G401.6 (cell line): ENCODE measurements around the gene PHIP.
A peak's percentile ranks its signal among the peaks of the same experiment; 100 is the strongest.

ENCODE experiments used
- FAIRE-seq: peaks from 2 replicates; lab custom pipeline; 2012; peaks lifted over from hg19 to GRCh38; lab: Jason Lieb, UNC

Gene PHIP

DNA sequence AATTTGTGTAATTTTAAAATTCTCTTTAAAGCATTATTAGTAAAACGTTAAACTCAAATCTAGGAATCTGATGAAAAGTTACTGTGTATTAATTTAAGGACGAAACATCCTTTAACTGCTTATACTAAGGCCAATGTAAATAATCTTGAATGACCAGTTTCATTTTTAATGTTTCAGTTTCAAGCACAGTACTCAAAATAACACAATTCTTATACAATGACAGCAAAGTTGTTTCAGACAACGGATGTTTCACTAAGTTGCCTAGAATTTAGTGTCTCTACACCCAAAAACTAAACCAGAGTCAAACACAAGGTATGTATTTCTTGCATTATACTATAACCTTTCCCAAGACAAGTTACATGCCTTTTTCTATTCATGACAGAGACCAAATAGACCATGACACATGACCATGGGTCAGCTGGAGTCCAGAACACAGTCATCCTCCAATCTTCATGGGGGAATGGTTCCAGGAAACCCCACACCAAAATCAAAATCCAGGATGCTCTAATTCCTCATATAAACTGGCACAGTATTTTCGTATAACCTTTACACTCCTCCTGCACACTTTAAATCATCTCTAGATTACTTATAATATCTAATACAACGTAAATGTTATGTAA lies 7.7 kb downstream of the PHIP start:
- FAIRE-seq: peak; percentile 17

DNA sequence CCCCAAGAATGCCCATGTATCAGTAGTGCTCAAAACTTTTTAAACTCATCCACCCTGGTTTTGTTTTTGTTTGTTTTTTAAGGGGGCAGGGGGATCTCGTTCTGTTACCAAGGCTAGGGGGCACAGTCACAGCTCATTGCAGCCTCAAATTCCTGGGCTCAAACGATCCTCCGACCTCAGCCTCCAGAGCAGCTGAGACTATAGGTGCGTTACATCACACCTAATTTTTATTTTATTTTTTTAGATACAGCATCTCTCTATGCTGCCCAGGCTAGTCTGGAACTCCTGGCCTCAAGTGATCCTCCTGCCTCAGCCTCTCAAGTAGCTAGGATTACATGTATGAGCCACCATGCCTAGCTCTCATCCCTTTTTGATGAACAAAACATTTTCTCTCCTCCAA lies 11.2 kb downstream of the PHIP start:
- no peak for FAIRE-seq

DNA sequence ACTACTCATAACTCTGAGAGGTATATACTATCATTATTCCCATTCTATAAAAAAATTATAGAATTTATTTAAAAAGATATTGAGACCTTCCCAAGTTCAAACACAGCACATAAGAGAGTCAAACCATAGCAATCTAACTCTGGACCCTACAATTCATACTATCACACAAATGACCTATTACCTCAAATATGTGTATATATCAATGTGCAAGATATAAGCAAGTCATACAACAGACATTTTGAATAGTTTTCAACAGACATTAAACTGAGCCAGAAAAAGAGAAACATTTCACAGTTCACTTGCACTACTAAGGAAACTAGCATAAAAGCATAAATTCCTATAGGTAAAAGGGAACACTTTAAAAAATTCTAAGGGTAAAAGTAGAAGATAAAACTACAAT lies 11.7 kb downstream of the PHIP start:
- no peak for FAIRE-seq

DNA sequence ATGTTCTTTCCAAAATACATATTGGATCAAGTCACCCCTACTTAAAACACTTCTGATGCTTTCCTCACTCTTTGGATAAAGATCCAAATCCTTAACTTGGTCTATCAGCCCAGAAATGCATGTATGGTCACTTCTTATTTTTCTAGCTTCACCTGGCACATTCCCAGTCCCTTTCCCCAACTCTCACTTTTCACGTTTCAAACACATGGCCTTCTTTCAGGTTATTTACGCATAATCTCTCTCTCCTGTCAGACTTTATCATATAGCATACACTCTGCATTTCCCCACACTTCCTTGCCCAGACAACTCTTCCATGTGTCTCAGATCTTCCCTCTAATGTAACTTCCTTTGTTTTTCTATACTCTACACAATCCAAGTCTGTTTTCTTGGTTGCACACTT lies 12.8 kb downstream of the PHIP start:
- FAIRE-seq: no peak

DNA sequence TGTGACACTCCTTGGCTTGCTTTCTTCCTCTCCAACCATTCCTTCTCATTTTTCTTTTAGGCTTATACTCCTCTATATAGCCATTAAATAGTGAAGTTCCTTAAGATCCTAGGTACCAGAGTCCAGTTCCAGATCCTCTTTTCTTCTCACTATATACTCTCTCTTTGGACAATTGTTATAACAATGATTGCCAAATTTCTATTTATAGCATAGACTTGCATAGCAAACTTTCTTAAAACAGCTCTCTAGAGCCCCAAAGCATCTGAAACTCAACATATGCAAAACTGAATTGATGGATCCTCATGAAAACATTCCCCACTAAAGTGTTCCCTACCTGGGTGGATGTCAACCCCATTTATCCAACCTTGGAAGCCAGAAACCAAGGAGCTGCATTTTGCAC lies 13.4 kb downstream of the PHIP start:
- FAIRE-seq: no peak

DNA sequence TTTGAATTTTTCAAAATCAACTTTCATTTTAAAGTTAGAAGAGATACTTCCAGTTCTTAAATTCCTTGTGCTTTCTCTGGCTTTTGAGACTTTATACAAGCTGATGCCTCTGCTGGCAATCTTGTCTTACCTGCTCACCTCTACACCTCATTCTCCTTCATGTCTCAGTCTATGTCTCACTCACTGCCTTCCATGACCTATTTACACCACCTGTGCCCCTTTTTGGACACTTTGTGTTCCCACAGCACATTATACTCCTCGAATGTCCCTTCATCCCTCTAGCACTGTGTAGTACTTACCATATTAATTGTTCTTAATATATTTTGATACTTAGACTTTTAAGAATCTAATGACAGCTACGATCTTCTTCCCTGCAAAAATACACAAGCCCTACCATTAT lies 15.3 kb downstream of the PHIP start:
- FAIRE-seq: no peak

DNA sequence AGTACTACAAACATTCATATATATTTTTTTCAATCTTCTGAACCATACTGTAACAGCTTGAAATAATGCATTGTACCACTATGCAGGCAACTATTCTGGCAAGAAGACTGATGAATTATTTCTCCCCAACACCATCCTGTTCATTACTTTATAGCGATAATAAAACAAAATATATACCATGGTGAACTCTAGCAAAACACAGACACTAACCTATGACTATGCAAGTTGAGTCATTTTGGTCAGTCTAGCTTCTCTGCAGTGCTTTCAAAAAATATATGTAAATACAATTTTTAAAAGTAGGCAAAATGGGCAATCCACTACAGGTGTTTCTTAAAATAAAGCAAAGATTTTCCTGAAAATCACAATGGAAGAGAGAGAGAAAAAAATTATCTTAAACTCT lies 20.3 kb downstream of the PHIP start:
- no peak for FAIRE-seq

DNA sequence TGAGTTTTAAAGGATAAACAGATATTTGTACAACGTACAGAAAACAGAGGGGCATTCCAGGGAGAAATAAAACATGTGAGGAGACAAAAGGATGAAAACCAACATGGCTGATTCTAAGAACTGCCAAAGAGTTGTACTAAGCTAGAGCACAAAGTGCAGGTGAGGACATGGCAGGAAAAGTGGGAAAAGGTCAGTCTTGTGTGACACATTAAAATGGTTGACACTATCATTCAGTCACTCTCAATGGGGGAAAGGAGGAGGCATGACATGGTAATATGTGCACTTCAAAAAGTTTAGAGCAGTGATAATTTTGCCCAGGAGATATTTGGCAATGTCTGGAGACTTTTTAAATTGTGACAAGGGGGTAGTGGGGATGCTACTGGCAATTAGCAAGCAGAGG lies 21.8 kb downstream of the PHIP start:
- no peak for FAIRE-seq

DNA sequence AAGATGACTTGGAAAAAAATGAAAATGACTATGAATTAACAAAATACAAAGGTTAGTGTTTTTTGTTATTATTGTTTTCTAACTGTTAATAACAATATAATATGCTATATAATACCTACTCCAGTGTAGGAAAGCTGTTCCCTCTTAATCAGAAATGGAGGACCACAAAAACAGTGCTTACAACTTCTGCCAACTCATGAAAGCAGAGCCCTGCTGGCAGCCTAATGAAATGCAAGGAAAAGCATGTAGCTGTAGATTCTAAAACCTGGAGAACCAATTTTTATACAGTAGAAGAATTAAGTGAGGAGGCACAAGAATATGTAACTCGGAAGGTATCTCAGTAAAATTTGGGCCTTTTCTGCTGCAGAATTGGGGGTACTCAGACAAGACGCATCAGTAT lies 29.4 kb downstream of the PHIP start:
- peak; percentile 89 for FAIRE-seq

DNA sequence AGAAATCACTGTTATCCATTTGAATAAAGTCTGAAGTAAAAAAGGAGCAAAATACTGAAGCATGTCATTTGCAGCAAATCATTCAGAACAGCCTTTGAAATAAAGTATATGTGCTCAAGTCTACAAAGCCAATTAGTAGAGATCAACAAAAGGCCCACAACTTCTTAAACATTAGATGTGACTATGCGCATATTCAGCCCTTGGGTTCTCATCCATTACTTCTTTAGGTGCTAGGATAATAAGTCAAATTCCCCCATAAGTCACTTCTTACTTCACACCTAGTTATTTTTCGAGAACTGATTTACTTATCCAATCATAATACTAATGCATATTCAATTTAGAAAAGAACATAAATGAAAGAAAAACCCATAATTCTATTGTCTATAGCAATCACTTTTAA lies 31.0 kb downstream of the PHIP start:
- no peak for FAIRE-seq

DNA sequence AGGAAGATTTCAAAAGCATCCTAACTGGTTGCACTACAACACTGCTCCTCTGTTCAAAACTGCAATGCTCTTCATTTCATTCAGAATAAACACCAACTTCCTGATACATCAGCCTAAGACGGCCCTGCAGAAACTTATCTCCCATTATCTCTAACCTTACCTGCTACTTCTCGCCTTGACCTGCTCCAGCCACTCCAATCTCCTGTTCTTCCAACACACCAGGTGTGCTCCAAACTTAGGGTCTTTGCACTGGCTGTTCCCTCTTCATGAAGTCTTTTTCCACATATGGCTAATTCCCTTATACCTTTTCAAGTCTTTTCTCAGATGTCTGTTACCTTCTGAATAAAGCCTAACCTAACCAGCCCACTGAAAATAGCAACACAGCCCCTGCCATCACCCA lies 32.1 kb downstream of the PHIP start:
- FAIRE-seq: no peak

DNA sequence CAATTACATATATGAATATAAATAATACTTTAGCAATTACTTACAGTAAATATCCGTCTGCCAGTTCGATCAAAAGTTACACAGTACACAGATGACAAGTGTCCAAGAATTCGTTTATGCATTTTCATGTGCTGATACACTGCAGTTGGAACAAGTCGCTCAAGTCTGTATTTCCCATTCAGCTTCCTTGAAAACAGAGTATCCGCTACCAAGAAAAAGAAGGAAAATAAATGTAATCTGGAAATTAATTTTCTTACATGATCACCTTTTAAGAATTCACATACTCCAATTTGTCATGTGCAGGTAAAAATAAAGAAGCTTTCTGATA lies 35.3 kb downstream of the PHIP start:
- FAIRE-seq: no peak

DNA sequence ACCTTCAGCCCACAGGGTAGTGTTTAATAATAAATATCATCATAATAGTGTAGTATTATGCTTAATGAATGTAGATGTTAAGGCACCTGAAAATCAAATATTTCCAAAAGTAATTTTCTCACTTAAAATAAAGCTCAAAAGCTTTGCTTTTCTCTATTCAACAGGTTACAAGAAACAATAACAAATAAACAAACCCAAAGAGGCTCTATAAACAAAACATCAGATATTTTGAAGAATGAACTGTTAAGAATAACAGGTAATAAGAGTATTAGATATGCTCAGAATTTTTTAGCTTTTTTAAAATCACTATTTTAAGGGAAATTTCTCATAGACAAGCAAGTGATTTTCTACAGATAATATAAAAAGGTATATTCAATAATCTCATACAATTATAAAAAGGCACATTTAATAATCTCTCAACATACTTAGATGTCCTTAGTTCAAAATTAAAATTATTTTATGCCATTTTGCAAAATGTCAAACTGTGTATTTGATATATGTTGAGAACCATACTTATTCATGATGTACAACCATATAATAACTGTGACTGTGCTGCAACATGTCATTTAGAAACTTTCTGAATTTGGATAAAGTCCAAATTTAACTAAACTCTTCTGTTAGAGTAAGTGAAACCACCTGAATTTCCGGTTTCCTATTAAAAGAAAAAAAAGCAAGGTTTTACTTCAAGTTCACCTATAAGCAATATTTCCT lies 35.8 kb downstream of the PHIP start:
- peak; percentile 78 for FAIRE-seq

DNA sequence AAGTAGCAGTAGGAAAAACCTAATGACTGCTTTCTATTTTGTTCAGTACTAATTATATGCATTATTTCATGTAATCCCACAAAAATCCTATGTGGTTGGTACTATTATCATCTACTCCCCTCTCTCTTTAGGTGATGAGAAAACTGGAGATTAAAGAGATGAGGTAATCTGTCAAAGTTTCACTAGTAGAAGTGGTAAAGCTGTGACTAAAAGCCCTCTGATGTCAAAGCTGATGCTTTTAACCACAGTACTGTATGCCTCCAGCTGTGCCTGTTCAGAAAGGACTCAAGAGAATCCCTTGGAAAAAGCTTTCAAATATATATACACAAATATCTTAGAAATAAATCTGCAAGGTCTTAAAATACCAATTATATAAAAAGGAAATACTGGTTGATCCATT lies 38.0 kb downstream of the PHIP start:
- no peak for FAIRE-seq

DNA sequence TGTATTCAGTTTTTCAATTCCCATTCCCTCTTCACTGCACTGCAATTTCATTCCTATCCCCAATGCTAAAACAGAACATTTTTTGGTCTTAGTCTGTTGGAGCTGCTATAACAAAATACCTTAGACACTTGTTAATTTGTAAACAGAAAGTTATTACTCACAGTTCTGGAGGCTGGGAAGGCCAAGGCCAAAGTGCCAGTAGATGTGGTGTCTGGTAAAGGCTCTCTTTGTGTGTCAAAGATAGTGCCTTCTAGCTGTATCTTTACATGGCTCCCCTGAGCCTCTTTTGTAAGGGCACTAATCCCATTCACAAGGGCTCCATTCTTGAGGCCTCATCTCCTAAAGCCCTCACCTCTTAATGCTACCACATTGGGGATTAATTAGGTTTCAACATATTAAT lies 40.0 kb downstream of the PHIP start:
- FAIRE-seq: no peak

DNA sequence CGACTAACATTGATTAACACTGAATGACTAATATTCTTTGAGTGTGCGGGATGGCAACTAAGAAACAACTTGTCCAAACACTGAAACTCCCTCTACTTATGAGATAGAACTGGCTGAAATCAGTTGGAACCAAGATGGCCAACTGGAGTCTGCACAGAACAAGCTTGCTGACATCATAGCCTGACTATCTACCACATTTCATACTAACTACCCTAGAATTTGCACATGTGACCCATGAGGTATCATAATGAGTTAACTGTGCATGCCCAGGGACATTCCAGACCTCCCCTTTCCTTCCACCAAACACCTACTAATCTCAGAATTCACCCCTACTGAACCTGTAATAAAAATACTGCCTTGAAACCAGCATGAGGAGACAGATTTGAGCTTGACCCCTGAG lies 43.2 kb downstream of the PHIP start:
- no peak for FAIRE-seq

DNA sequence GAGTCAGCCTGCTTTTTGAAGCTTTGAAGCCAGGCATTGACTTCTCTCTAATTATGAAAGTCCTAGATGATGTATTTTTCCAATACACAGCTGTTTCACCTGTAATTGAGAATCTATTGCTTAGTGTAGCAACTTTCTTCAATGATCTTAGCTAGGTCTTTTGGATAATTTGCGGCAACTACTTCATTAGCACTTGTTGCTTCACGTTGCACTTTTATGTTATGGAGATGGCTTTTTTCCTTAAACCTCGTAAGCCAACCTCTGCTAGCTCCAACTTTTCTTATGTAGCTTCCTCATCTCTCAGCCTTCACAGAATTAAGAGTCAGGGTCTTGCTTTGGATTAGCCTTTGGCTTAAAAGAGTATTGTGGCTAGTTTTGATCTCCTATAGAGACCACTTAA lies 44.8 kb downstream of the PHIP start:
- no peak for FAIRE-seq

DNA sequence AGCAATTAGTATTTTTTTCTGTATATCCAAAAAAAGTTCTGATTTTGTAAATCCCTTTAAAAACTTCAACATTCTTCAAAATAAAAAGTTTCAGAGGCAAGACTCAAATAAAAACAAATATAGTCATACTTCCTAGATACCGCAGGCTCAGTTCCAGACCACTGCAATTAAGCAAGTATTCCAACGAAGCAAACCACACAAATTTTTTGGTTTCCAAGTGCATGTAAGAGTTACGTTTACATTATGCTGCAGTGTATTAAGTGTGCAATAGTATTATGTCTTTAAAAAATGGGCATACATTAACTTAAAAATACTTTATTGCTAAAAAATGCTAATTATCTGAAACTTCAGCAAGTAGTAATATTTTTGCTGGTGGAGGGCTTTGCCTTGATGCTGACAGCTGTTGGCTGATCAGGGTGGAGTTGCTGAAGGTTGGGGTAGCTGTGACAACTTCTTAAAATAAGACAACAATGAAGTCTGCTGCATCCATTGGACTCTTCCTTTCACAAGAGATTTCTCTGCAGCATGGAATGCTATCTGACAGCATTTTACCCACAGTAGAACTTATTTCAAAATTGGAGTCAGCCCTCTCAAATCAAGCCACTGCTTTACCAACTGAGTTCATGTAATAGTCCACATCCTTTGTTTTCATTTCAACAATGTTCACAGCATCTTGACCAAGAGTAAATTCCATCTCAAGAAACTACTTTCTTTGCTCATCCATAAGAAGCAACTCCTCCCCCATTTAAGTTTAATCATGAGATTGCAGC lies 46.0 kb downstream of the PHIP start:
- no peak for FAIRE-seq

DNA sequence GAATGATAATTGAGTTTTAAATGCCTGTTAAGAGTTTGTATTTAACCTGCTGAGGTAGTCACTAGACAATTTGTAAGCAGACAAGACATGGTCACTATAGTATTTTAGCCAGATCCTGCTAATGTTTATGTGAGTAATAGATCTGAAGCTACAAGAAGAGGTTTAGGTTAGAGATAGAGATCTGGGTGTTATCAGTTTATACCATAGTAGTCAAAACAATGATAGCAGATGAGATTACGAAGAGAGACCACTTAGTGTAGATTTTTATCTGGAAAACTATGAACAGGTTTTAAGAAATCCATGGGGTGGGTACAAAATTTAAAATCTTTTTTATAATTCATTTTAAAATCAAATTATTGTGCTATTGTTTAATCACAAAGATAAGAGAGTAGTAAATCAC lies 47.5 kb downstream of the PHIP start:
- no peak for FAIRE-seq

DNA sequence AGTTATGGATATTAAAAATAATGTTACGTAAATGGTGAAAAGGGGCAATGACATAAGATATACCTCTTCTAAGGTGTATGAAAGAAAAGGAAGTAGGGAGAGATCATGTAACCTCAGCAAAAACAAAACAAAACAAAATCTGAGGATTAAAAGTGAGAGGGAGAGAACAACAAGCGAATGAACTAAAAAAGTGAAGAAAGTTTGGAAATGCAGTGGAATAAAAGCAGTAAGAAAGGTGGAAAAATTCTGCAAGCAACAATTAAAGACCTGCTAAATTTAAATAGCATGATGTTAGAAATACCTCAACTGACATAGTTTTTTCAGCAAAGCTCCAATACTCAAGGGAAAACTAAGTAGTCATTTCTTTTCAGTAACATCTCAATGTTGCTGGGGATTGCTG lies 48.0 kb downstream of the PHIP start:
- FAIRE-seq: no peak

DNA sequence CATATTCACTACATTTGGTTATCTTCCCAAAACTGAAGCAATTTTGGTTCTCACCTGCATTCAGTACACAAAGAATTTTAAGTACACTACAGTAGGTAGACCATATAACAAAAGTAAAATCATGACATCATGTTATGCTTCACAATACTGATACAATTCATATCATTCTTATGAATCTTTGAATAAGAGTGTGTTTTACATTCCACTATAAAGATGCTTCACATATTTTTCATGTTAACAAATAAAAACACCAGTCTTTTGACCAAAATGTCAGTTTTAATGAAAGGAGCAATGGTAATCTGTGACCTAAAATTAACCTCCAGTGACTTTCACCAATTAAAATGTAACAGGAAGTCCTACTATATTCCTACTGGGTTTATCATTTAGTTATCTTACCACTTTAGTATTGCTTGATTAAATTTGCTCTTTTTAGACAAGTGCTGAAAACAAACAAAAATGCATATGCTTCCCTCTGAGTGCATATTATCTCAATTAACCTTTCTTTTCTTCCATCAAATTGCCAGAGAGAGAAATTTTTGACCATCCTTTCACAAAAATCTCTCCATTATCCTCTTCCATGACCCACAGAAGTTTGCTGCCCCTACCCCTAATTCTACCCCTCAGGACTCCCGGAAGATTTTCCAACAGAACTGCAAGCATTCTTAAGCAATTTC lies 49.3 kb downstream of the PHIP start:
- FAIRE-seq: no peak

DNA sequence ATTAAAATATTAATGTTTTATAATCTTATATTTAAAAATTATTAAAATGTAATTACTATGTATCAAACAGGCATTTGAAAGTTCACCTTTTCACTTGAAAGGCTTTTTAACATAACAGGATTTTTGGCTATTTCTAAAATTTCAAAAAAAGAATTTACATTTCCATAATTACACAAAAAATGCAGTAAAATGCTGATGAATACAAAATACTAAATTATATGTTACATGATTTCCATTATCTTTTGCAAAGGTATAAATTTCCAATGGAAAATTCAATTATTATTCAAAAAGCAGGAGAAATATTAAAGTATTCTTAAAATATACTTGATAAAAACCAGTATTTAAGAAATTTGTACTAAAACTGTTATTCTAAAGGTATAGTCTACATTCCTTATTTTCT lies 66.1 kb downstream of the PHIP start:
- FAIRE-seq: peak; percentile 82

DNA sequence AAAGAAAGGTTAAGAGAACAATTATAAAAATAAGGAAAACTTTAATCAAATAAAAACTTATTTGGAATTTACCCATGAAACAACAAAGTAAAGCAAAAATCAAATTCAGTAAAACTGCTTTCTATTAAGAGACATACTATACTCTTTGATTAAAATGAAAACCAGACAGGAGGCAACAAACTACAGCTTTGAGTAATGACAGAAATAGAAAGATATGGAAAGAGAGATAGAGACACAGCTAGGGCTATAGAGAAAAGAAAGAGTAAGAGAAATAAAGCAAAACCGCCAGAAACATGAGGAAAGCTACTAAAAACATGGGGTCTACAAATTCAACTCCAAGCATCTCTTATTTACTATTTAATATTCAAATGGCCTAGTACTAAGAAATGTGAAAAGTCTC lies 67.6 kb downstream of the PHIP start:
- FAIRE-seq: peak; percentile 52
